ENCODE data around the gene NUP160.
"Not testable (repeated sequence)": the region's sequence is repeated elsewhere in the genome, so short reads cannot be mapped to it uniquely, and the experiment has no call there.

NUP160 gene

DNA sequence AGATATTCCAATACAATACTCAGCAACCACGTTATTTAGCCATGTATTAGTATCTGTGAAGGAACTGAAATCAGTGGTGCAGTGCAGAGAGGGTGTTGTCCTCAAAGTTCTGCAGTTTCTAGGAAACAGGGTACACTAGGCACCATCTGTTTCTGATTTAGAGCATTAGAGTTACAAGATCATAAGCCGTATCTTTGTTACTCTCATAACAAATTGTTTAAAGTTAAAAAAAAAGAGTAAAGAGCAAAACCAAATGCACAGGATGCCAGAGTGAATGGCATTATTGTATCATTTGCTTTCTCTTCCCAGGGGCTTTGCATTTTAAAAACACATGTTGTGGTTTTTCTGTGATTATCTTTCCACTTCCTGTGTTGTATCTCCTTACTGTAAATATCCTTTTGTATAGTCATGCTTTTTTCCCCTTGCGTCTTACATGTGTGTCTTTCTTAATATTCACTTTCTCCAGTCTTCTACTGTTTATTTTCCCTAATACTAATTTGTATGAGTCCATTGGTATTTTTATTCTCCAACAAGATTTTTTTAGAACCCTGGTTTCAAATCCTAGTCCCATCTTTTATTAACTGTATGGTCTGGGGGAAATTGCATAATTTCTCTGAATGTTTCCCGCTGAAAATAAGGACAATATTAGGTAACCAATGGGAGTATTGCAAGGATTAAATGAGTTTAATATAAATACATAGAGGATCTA is 15.2 kb upstream of the NUP160 start:
- DNase-seq = no peak

DNA sequence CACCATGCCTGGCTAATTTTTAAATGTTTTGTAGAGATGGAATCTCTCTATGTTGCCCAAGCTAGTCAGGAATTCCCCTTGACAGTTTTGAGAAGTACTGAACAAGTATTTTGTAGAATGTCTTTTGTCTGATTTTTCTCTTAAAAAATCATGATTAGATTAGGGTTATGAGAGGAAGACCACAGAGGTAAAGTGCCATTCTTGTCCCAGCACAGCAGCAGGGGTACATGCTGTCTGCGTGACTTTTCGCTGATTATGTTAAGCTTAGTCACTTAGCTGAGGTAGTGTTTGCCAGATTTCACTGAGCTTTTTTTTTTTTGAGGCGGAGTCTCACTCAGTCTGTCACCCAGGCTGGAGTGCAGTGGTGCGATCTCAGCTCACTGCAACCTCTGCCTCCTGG is 13.6 kb upstream of the NUP160 start:
- no peak for DNase-seq

DNA sequence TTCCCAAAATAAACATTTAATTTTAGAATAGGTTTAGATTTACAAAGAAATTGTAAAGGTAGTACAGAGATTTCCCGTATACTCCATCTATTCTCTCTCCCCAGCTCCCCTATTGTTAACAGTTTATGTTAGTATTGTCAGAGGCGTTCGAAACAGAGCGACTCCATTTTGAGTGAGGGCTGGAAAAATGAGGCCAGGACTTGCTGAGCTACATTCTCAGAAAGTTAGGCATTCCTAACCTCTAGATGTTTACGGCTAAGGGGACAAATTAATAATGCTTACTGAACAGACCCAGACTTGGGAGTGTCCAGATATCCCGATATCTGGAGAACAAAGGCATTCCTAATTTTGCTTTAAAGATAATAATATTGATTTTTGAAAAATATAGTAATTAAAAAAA is 12.4 kb upstream of the NUP160 start:
- DNase-seq = no peak

DNA sequence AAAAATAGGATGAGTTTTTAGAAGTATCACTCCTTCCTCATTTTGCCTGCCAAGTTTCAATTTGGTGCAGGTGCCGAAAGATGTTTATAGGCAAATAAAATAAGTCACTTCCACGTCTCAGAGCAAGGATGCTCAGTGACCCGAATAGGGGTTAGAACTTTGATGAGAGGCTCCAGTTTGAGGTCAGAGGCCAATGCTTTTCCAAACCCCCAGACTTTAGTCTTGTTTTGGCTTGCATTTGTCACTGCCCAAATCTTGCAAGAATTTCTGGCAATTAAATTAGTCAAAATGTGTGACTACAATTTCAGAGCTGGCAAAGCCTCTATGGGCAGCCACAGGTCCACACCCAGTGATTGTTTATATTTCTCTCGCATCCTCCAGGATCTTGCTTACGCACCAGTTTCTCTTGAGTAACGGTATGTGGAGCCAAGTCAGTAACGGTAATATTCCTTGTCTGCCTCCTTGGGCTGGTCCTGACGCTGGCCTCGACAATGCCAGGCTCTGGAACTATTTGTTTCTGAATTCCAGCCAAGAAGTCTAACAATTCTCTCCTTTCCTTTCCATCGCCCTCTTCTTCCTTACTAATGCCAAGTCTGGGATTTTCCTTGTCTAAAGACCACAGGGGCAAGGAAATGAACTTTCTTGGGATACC is 9.9 kb upstream of the NUP160 start:
- DNase-seq = no peak

DNA sequence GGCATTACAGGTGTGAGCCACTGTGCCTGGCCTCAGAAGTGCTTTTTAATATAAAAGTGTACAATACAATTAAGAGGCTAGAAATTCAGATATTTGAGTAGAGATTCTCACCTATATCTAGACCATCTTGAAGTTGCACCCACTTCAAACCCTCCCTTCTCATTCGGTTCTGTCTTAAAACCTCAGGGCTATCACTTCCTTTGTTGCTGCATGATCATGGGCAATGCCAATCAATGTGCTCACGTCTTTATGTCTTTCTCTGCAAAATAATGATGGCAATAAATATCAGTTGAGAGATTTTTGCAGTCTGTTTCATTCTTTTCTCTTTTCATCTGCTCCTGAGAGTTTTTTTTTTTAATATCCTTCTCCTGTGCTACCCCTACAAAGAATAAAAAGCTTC is 9.3 kb upstream of the NUP160 start:
- no peak for DNase-seq

DNA sequence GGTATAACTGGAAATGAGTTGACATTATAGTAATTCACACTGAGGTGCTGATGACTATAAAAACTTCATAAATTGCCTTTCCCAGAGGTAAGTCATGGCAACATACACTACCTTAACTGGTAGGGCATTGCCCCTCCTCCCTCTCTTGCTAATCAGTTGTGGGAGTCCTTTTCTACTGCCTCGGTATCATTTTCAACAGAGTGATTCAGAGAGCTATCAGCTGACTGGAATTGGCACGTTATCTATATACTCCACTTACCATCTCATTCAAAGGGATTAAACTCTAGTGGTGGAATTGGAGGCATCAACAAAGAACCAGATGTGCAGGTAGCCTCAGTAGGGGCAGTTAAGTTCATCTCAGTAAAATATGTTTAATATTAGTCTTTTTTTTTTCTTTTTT is 8.0 kb upstream of the NUP160 start:
- peak; percentile 4 for DNase-seq

DNA sequence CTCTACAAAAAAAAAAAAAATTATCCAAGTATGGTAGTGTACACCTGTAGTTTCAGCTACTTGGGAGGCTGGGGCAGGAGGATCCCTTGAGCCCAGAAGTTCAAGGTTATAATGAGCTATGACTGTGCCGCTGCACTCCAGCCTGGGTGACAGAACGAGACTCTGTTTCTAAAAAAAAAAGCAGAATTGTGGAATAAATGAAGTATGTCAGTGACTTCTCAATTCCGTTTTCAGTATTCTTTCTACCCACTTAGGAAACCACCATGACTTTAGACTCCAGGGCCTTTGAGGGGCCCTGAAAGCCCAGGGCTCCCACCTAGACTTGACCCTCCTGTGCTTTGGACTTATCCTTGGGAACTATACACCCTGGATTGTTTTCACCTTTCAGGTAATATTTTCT is 6.5 kb upstream of the NUP160 start:
- DNase-seq = no peak

DNA sequence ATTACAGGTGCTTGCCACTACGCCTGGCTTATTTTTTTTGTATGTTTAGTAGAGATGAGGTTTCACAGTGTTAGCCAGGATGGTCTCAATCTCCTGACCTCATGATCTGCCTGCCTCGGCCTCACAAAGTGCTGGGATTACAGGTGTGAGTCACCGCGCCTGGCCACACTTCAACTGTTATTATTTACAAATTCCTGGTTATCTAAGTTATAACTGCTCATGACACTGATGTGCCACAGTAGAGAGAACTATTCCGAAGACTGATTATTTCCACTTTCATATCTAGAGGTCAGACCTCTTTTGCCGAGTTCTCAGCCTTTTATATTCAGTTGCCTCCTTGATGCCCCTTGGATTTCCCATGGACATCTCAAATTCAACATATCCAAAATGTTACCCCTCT is 3.9 kb upstream of the NUP160 start:
- DNase-seq = no peak

DNA sequence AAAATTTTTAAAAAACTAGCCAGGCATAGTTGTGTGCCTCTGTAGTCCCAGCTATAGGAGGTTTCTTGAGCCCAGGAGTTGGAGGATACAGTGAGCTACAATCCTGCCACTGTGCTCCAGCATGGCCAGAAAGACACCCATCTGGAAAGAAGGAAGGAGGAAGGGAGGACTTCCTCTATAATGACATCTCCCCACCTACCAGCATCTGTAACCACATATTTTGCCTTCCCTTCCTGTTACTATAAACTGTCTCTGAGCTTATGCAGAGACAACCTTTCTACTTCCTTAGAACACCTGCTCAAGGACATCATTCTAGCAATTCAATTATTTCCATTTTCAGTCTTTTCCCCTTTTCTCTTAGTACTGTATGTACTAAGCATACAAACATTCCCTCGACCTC is 2.2 kb upstream of the NUP160 start:
- no peak for DNase-seq

DNA sequence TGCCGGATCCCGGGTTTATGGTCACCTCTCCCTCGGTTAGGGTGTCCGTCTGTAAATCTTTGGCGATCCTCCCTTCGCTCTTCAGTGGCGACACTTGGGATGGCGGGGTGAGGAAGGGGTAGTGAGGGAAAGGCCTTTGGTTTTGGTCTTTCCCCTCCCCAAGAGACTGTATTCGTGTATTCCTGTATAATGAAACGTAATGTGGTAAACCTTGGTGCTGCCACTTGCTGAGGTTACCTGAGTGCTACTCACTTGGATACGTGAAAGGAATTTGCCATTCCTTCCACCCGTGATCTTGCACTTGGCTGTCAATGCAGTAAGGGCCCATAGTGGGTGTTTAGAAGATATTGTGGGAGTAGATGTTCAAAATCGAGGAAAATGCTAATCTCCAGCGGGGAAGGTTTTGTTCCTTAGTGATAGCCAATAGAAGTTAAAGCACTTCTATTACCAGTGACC is 578 bp upstream of the NUP160 start:
- no peak for DNase-seq

DNA sequence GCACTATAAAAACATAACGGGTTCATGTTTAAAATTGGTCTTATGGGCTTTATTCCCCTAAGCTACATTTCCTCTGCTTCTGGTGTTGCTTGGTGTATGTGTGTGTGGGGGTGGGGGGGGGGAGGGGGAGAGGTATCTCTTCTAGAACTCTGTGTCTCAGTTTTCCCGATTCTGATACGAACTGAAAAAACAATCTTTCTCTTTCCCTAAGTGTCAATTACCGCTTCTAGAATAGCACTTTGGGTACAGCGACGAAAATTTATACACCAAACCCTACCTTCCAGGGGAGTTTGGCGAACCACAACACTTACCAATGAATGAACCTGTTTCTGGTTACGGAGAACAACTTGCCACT is 636 bp downstream of the NUP160 start:
- DNase-seq = no peak

DNA sequence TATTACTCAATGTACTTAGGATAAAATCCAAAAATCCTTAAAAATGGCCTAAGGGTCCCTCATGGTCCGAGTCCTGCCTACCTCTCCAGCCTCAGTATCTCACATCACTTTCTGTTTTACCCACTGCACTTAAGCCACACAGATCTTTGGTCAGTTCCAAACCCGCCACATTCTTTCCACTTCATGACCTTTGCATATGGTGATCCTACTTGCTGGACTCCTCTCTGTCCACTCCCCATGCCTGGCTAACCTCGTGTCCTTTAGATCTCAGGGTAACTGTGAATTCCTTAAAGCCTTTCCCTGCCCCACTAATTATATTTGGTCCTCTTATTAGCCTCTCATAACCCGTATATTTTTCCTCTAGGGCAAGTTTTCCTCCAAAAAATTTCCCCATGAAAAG is 1.2 kb downstream of the NUP160 start:
- no peak for DNase-seq

DNA sequence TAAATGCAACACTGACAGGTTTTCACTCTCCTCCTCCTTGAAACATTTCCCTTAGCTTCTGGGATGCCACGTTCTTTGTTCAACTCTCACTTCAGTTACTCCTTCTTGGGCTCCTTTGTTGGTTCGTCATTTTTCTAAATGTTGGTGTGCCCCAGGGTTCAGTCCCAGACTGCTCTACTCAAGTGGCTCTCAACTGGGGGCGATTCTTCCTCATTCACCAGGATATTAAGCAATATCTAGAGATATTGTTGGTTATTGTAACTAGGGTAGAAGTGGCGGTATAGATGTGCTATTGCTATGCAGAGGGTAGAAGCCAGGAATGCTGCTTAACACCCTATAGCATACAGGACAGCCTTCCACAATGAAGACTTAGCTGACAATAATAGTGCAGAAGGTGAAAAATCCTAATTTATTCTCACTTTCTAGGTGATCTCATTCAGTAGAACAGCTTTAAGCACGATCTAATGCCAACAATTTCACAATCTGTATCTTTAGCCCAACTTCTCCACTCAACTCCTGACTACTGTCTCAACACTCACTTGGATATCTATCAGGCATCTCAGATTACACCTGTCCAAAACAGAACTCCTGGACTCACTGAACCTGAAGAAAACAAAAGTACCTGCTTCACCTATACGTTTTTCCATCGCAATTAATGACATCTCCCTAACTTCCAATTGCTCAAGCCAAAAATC is 4.6 kb downstream of the NUP160 start:
- no peak for DNase-seq

DNA sequence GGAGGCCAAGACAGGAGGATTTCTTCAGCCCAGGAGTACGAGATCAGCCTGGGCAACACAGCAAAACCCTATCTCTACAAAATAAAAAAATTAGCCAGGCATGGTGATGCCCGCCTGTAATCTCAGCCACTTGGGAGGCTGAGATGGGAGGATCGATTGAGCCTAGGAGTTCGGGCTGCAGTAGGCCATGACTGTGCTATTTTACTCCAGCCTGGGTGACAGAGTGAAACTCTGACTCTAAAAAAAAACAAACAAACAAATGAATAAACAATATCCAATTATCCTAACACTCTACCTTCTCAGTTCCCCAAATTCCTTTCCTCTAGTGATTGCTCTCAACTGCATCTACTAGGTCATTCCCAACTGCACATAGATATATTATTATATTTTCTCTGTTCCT is 5.4 kb downstream of the NUP160 start:
- DNase-seq = no peak

DNA sequence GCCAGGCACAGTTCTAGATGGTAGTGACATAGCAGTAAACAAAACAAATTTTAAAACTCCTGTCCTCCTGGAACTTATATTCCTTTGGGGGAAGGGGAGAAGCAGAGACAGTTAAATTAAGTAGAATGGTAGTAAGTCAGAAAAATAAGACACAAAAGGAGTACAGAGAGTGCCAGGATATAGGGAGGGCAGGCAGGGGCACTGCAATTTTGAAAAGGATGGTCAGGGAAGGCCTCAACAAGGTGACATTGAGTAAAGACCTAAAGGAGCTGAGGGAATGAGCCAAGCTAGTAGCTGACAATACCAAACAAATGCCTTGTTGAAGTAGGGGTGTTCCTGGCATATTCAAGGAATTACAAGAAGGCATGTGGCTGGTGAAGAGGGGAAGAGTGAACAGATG is 10.2 kb downstream of the NUP160 start:
- no peak for DNase-seq

DNA sequence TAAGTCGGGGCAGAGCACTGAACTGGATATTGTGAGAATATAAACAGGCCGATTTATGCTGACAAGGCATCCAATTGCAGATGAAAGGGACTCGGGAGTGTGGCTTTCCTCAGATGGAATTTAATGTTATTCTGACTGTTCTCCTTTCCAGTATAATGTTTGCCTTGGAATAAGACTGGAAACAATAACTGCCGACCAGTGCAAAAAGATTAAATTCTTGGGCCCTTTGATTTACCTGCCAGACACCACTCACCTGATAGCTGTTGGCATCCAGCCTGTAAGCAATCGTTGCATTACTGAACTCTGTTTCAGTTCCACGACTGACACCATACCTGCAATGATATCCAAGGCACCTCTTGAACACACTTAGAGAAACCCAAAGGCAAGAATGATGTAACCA is 10.9 kb downstream of the NUP160 start:
- DNase-seq = no peak

DNA sequence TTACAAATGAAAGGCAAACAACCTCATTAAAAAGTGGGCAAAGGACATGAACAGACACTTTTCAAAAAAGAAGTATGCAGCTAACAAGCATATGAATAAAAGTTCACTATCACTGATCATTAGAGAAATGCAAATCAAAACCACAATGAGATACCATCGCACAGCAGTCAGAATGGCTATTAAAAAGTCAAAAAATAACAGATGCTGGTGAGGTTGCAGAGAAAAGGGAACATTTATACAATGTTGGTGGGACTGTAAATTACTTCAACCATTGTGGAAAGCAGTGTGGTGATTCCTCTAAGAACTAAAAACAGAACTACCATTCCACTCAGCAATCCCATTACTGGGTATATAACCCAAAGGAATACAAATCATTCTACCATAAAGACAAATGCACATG is 18.1 kb downstream of the NUP160 start:
- DNase-seq = not testable (repeated sequence)

DNA sequence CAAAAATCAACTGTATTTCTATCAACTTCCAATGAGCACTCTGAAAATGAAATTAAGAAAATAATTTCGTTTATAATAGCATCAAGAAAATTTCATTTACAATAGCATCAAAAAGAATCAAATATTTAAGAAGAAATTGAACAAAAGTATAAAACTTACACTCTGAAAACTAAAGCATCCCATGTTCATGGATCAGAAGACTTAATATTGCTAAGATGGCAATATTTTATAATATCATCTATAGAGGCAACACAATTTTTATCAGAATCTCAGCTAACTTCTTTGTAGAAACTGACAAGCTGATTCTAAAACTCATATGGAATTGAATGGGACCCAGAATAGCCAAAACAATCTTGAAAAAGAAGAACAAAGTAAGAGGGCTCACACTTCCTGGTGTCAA is 19.9 kb downstream of the NUP160 start:
- DNase-seq = no peak

DNA sequence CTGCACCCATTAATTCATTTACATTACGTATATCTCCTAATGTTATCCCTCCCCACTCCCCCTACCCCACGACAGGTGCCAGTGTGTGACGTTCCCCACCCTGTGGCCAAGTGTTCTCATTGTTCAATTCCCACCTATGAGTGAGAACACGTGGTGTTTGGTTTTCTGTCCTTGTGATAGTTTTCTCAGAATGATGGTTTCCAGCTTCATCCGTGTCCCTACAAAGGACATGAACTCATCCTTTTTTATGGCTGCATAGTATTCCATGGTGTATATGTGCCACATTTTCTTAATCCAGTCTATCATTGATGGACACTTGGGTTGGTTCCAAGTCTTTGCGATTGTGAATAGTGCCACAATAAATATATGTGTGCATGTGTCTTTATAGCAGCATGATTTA is 25.5 kb downstream of the NUP160 start:
- not testable (repeated sequence) for DNase-seq

DNA sequence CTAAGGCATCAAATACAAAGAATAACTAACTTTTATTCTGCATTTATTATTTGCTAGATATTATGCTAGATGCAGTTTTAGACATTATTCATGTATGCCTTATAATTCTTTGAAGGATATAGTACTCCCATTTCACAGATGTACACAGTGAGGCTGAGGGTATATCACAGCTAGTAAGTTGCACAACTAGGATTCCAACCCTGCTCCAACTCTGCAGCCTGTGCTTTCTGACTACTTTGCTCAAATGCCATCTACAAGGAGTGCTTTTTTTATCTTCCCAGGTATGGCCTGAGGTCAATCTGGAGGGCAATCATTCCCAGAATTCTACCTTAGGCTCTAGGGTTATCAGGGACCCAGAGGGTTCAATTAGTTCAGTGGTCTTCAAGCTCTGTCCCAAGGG is 28.4 kb downstream of the NUP160 start:
- DNase-seq = no peak

DNA sequence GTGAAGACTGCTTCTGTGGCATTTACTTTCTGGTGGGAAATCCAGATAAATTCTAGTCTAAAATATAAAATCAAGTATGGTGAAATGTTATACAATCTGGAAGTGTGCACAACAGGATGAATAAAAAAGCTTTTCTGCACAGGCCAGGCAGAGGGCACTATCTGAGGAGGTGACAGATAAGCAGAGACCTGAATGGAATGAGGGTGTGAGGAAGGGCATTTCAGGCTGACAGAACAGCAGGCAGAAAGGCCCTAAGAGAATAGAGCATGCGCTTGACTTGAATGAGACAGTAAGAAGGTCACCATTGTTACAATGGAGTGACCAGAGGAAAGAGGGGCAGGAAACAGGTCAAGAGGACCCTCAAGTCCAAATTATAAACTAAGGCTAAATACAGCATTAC is 47.4 kb downstream of the NUP160 start:
- DNase-seq = no peak

DNA sequence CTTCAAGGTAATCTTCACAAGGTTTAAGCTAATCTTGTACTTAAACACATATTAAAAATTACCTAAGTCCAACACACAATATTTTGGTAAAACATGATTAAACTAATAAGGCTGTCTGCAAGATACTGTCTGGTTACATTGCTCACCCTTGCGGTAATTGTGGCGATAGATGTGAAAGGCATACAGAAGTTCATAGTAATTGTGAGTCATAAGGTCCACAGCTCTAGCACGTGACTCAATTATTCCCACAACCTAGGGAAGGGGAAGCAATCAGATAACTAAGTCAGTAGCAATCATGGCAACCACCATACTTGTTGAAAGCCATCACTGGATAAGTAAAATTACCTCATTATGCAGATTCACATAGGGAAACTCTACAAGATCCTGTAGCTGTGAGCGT is 50.5 kb downstream of the NUP160 start:
- DNase-seq = no peak

DNA sequence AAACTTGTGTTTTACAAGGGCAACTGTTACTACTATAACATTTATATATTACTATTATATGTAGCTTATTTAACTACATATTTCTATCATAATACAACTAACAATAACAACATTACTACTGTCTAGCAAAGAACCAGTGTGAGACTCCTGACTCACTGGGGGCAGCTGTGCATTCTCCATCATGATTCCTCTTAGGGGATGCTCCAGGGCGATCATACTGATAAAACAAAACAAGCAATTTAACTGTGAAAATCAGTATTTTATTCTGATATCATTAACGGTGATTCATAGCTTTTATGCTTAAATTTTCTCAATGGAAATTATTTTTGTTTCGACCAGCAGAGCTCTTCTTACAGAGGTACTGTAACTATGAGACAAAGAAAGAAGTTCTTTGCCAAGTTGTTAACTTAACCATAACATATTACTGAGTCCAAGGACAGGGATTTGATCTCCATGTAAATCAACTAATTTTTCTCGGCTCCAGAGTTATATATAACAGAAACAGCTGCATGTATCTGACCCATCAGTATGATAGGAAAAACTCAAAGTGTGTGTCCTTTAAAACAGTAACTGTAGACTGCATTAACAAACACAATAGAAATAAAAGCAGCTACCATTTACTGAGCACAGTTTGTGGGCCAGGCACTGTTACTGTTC is 56.2 kb downstream of the NUP160 start:
- no peak for DNase-seq

DNA sequence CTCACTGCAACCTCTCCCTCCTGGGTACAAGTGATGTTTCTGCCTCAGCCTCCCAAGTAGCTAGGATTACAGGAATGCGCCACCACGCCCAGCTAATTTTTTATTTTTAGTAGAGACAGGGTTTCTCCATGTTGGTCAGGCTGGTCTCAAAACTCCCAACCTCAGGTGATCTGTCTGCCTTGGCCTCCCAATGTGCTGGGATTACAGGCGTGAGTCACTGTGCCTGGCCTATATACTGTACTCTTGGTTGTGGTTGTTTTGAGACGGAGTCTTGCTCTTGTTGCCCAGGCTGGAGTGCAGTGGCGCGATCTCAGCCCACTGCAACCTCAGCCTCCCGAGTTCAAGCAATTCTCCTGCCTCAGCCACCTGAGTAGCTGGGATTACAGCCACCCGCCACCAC is 58.1 kb downstream of the NUP160 start:
- DNase-seq = not testable (repeated sequence)
